Uterus (tissue), 2 donors: ENCODE measurements around the gene SVIL.

Source experiments
- POLR2A ChIP-seq, 2 donors: fragments of 450-650 bp; IDR thresholded peaks; one replicate each; pipeline ENCODE4 v1.6.1; 2016; ENCODE audit warnings: antibody characterized with exemption in 2 of 2, mild to moderate bottlenecking in 1 of 2, moderate library complexity in 1 of 2
- TF ChIP-seq, protein P1 (sequence below), 4 experiments: fragments of 200-600 bp in 2 of 4; fragments of 450-650 bp in 2 of 4; sonication (generic) in 2 of 4; IDR thresholded peaks; one replicate each; pipeline ENCODE4 v1.5.1; 2016 to 2019; ENCODE audit warnings: antibody characterized with exemption in 4 of 4, mild to moderate bottlenecking in 2 of 4, moderate library complexity in 1 of 4

GRCh38 chr10:29627201-29628132, 7.3 kb downstream of the SVIL start:
- TF ChIP-seq, protein P1, sequence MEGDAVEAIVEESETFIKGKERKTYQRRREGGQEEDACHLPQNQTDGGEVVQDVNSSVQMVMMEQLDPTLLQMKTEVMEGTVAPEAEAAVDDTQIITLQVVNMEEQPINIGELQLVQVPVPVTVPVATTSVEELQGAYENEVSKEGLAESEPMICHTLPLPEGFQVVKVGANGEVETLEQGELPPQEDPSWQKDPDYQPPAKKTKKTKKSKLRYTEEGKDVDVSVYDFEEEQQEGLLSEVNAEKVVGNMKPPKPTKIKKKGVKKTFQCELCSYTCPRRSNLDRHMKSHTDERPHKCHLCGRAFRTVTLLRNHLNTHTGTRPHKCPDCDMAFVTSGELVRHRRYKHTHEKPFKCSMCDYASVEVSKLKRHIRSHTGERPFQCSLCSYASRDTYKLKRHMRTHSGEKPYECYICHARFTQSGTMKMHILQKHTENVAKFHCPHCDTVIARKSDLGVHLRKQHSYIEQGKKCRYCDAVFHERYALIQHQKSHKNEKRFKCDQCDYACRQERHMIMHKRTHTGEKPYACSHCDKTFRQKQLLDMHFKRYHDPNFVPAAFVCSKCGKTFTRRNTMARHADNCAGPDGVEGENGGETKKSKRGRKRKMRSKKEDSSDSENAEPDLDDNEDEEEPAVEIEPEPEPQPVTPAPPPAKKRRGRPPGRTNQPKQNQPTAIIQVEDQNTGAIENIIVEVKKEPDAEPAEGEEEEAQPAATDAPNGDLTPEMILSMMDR (IDR thresholded peaks at IDR 0.05), result no peak
- no peak for TF ChIP-seq POLR2A (IDR thresholded peaks at IDR 0.05)
